Esophagus muscularis mucosa (tissue), 3 donors: Measurements from ENCODE around the gene PLA2G12A.
"Not testable (repeated sequence)": the region's sequence is repeated elsewhere in the genome, so short reads cannot be mapped to it uniquely, and the experiment has no call there.

ENCODE experiments used
- EP300 ChIP-seq: sonication (generic); formaldehyde crosslinking; IDR thresholded peaks from one replicate; pipeline ENCODE4 v1.6.1; 2017; ENCODE audit warnings: antibody characterized with exemption
- TF ChIP-seq, protein P1 (sequence below), 3 experiments: fragments of 200-600 bp in 2 of 3; fragments of 450-650 bp in 1 of 3; sonication (generic) in 2 of 3; IDR thresholded peaks; one replicate each; pipeline ENCODE4 v1.5.1; 2017 to 2019; ENCODE audit warnings: antibody characterized with exemption in 3 of 3, mild to moderate bottlenecking in 2 of 3, moderate library complexity in 1 of 3

DNA sequence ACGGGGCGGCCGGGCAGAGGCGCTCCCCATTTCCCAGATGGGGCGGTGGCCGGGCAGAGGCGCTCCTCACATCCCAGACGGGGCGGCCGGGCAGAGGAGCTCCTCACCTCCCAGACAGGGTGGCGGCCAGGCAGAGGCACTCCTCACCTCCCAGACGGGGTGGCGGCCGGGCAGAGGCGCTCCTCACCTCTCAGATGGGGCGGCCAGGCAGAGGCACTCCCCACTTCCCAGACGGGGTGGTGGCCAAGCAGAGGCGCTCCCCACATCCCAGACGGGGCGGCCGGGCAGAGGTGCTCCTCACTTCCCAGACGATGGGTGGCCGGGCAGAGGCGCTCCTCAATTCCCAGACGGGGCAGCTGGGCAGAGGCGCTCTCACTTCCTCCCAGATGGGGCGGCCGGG lies 51.4 kb downstream of the PLA2G12A start:
- not testable (repeated sequence) for TF ChIP-seq EP300
- TF ChIP-seq, protein P1, sequence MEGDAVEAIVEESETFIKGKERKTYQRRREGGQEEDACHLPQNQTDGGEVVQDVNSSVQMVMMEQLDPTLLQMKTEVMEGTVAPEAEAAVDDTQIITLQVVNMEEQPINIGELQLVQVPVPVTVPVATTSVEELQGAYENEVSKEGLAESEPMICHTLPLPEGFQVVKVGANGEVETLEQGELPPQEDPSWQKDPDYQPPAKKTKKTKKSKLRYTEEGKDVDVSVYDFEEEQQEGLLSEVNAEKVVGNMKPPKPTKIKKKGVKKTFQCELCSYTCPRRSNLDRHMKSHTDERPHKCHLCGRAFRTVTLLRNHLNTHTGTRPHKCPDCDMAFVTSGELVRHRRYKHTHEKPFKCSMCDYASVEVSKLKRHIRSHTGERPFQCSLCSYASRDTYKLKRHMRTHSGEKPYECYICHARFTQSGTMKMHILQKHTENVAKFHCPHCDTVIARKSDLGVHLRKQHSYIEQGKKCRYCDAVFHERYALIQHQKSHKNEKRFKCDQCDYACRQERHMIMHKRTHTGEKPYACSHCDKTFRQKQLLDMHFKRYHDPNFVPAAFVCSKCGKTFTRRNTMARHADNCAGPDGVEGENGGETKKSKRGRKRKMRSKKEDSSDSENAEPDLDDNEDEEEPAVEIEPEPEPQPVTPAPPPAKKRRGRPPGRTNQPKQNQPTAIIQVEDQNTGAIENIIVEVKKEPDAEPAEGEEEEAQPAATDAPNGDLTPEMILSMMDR (IDR thresholded peaks at IDR 0.05), result not testable (repeated sequence)
